K562 (cell line): Measurements from ENCODE around the gene TMEM176A. TPM values are rescaled to one million over a fixed set of nuclear protein-coding genes. Genes with fewer than 3 reads are reported as not detected.

Experiments
- ATAC-seq: fragments of 200-7000 bp; cut with Tn5 transposase; 3 replicates; pipeline ENCODE4 v1.9.1; 2020; ENCODE audit warnings: moderate library complexity
- BruUV-seq: library from RNA; stranded (reverse); fragments of 400-500 nt; replicated peaks from 2 replicates; lab custom pipeline; 2021; lab: Mats Ljungman, UMichigan
- CTCF ChIA-PET: fragments of 300-600 bp; formaldehyde crosslinking; extraction: SDS; loops from one replicate; lab custom pipeline; 2021; ENCODE audit warnings: low intra/inter-chr PET ratio; lab: Yijun Ruan, JAX
- POLR2A ChIA-PET: fragments of 300-600, 350-650 bp; sonication (Branson Sonifier 250); formaldehyde crosslinking; extraction: SDS; loops from one replicate; lab custom pipeline; 2021; ENCODE audit warnings: antibody characterized with exemption, inconsistent platforms; lab: Yijun Ruan, JAX
- DNase-seq, 4 experiments: peaks; one replicate each; pipeline versions ENCODE4 v3.0.0 to v3.0.0-alpha.2; 2011 to 2018; ENCODE audit warnings: low spot score in 3 of 4, mixed read lengths in 3 of 4; ENCODE audit errors: extremely low read depth in 1 of 4
- FAIRE-seq: peaks from 2 replicates; lab custom pipeline; 2011; peaks lifted over from hg19 to GRCh38; lab: Jason Lieb, UNC
- H2AFZ ChIP-seq: 2 replicates; pipeline ENCODE4 v1.6.0; 2011; ENCODE audit warnings: low read depth, low read length, control low read depth, inconsistent platforms
- H3K27ac ChIP-seq: fragments of 200-600 bp; 3 replicates; pipeline ENCODE4 v1.8.0; 2011; ENCODE audit warnings: low read depth, mild to moderate bottlenecking, control low read depth, inconsistent platforms, low read length, moderate library complexity, mixed read lengths; ENCODE audit errors: extremely low read depth
- H3K27me3 ChIP-seq, 2 experiments: fragments of 300-600 bp in 1 of 2; 2 replicates in 1 of 2; 3 replicates in 1 of 2; pipeline versions ENCODE4 v1.6.0 to v1.8.0; 2011; ENCODE audit warnings: inconsistent platforms in 2 of 2, low read length in 2 of 2, mild to moderate bottlenecking in 1 of 2, mixed read lengths in 1 of 2, moderate library complexity in 1 of 2; ENCODE audit not compliant: control insufficient read depth in 2 of 2, insufficient read depth in 2 of 2
- H3K36me3 ChIP-seq: fragments of 300-600 bp; 3 replicates; pipeline ENCODE4 v1.8.0; 2011; ENCODE audit warnings: mild to moderate bottlenecking, low read length, inconsistent platforms; ENCODE audit not compliant: control insufficient read depth, insufficient read depth
- H3K4me1 ChIP-seq, 2 experiments: fragments of 200-600 bp in 1 of 2; replicated peaks in 1 of 2; 2 replicates in 1 of 2; 3 replicates in 1 of 2; pipeline versions ENCODE4 v1.5.1 to v1.8.0; 2011; ENCODE audit warnings: inconsistent platforms in 2 of 2, low read length in 2 of 2, mild to moderate bottlenecking in 1 of 2, mixed read lengths in 1 of 2, moderate library complexity in 1 of 2; ENCODE audit not compliant: control insufficient read depth in 2 of 2, insufficient read depth in 2 of 2
- H3K4me2 ChIP-seq: 2 replicates; pipeline ENCODE4 v1.6.1; 2011; ENCODE audit warnings: low read length, control low read depth, inconsistent platforms, mixed read lengths; ENCODE audit not compliant: insufficient read depth
- H3K4me3 ChIP-seq: fragments of 200-600 bp; sonication (generic), shearing (Covaris generic); 2 replicates; pipeline ENCODE4 v1.5.1; 2016; ENCODE audit warnings: control low read depth, inconsistent platforms
- H3K79me2 ChIP-seq: fragments of 200-600 bp; 3 replicates; pipeline ENCODE4 v1.8.0; 2011; ENCODE audit warnings: low read length, inconsistent platforms; ENCODE audit not compliant: control insufficient read depth, insufficient read depth
- H3K9ac ChIP-seq, 2 experiments: 2 replicates each; pipeline versions ENCODE4 v1.6.0 to v1.6.1; 2011; ENCODE audit warnings: low read depth in 2 of 2, low read length in 2 of 2, control low read depth in 1 of 2, inconsistent platforms in 1 of 2, mild to moderate bottlenecking in 1 of 2, mixed read lengths in 1 of 2; ENCODE audit not compliant: insufficient read depth in 1 of 2
- H3K9me1 ChIP-seq: one replicate; pipeline ENCODE4 v1.6.0; 2011; ENCODE audit warnings: inconsistent platforms, mild to moderate bottlenecking, low read length, moderate library complexity; ENCODE audit not compliant: control insufficient read depth, insufficient read depth
- H3K9me3 ChIP-seq: replicated peaks from 2 replicates; pipeline ENCODE4 v1.5.1; 2011; ENCODE audit warnings: low read depth, low read length, inconsistent platforms; ENCODE audit not compliant: control insufficient read depth, insufficient read depth
- H4K20me1 ChIP-seq: replicated peaks from 2 replicates; pipeline ENCODE4 v1.6.1; 2011; ENCODE audit warnings: low read length, inconsistent platforms, mixed read lengths; ENCODE audit not compliant: control insufficient read depth, insufficient read depth
- BDP1 ChIP-seq: IDR thresholded peaks from 3 replicates; pipeline ENCODE4 v1.6.1; 2011; ENCODE audit not compliant: insufficient read length, insufficient read depth
- GTF2E2 ChIP-seq: fragments of 200-800 bp; sonication (Bioruptor generic); IDR thresholded peaks from 2 replicates; pipeline ENCODE4 v1.6.1; 2016; ENCODE audit warnings: missing genetic modification characterization, missing compliant biosample characterization
- L3MBTL2 ChIP-seq: fragments of 450-650 bp; IDR thresholded peaks from 2 replicates; pipeline ENCODE4 v1.6.1; 2016; ENCODE audit warnings: mild to moderate bottlenecking, moderate library complexity
- MCM3 ChIP-seq: fragments of 450-650 bp; IDR thresholded peaks from 2 replicates; pipeline ENCODE4 v1.6.1; 2016
- TEAD1 ChIP-seq, 2 experiments: fragments of 450-650 bp in 1 of 2; sonication (generic) in 1 of 2; formaldehyde crosslinking; IDR thresholded peaks; 2 replicates each; pipeline versions ENCODE4 v1.4.0 to v1.8.0; 2020 to 2022; ENCODE audit warnings: mild to moderate bottlenecking in 2 of 2, missing genetic modification reagents in 1 of 2
- ZNF184 ChIP-seq: sonication (generic); formaldehyde crosslinking; IDR thresholded peaks from 2 replicates; pipeline ENCODE4 v1.5.0; 2020; ENCODE audit warnings: missing genetic modification reagents
- ZNF780A ChIP-seq: fragments of 250-450 bp; sonication (Bioruptor Pico); IDR thresholded peaks from 2 replicates; pipeline ENCODE4 v1.5.0; 2021; ENCODE audit warnings: mild to moderate bottlenecking
- whole genome bisulfite sequencing: fragments of 100-300 bp; shearing (Covaris generic); methylation state at CpG from one replicate; pipeline ENCODE4 v1.1.6; 2016; ENCODE audit warnings: low coverage, mixed read lengths; ENCODE audit not compliant: insufficient coverage; ENCODE audit errors: missing lambda C conversion rate; 5-methylcytosine and 5-hydroxymethylcytosine counted together
- in situ Hi-C: fragments of 300-500 bp; cut with MboI; formaldehyde crosslinking; loops from 4 replicates; pipeline ENCODE4 v1.15.0; 2018; ENCODE audit warnings: inconsistent platforms, mixed read lengths
- intact Hi-C: fragments of 100-400 bp; cut with micrococcal nuclease; formaldehyde crosslinking; loops from 2 replicates; pipeline ENCODE4 v1.14.2; 2022
- polyA plus RNA-seq, 8 experiments: library from polyadenylated mRNA; depleted of rRNA in 4 of 8; stranded (reverse) in 5 of 8; unstranded in 3 of 8; fragments of >200 nt; fragmentation: Nextera tagmentation in 2 of 8; fragmentation: Illumina TruSeq in 1 of 8; extraction: Ambion mirVana in 2 of 8; extraction: Trizol in 1 of 8; gene quantifications; 2 replicates each; pipeline versions ENCODE4 v1.2.1 to v1.2.3, GENCODE V29; 2011 to 2014; ENCODE audit warnings: inconsistent platforms in 1 of 8, missing spikeins in 1 of 8
- total RNA-seq, 7 experiments: library from RNA; depleted of rRNA in 6 of 7; stranded (reverse); fragments of >200 nt in 6 of 7; fragmentation: Illumina TruSeq in 2 of 7; extraction: Trizol in 2 of 7; gene quantifications; 2 replicates each; pipeline versions ENCODE4 v1.2.1 to v1.2.3, GENCODE V29; 2011 to 2021; ENCODE audit warnings: low replicate concordance in 1 of 7
- TF ChIP-seq, protein P1 (sequence below): IDR thresholded peaks from 3 replicates; pipeline ENCODE4 v1.6.1; 2011; ENCODE audit warnings: borderline replicate concordance, mild to moderate bottlenecking; ENCODE audit not compliant: insufficient read length, insufficient read depth

TMEM176A gene
- total and polyA plus RNA-seq, 9 of the 15 experiments (the other 6 are each of a cell fraction or from before 2014, with no cell fraction given) = 0.31 TPM; not detected in 8

DNA sequence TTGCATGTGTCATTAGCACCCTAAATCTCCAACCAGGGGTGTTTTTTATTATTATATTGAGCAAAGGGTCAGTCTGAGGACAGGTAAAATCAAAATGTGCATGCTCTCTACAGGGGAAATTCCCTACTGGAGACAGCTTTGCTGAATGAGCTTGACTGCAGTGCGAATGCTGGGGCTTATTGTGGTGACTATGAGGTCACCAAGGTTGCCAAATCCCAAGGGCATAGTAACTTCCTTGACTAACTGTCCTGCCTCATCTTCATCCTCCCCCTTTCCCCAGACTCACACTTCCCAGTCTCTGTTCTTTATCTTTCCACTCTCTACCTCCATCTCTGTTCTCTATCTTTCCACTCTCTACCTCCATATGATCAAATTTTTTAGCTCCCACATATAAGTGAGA lies 28.9 kb downstream of the TMEM176A start (continued):
- TF ChIP-seq TEAD1 (CRISPR knock-in tag; IDR thresholded peaks at IDR 0.05) (no peak), ZNF184 (CRISPR knock-in tag) (no peak), GTF2E2 (tag) (no peak)
- TF ChIP-seq, protein P1, sequence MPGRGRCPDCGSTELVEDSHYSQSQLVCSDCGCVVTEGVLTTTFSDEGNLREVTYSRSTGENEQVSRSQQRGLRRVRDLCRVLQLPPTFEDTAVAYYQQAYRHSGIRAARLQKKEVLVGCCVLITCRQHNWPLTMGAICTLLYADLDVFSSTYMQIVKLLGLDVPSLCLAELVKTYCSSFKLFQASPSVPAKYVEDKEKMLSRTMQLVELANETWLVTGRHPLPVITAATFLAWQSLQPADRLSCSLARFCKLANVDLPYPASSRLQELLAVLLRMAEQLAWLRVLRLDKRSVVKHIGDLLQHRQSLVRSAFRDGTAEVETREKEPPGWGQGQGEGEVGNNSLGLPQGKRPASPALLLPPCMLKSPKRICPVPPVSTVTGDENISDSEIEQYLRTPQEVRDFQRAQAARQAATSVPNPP = no peak

DNA sequence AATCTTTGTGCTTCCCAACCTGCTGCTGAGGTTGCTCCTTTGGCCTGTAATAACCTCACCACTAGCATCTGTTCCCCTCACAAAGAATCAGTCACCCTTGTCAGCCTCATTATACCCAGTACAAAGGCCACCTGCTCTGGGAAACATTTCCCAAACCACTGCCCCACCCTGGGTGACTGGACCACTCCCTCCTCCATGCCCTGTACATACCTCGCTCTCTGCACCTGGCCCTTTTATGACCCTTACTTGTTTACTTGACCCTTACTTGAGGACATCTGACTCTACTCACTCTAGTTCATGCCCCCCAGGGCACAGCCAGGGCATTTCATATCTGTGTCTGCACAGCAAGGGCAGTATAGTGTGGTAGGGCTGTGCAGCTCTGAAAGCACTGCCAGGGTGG lies 30.4 kb downstream of the TMEM176A start:
- H3K9me1 ChIP-seq = no peaks in the 10 kb centered on the region
- no peaks in the 10 kb centered on the region for H3K36me3 ChIP-seq
- ChIA-PET CTCF (no interaction called here), POLR2A (no interaction called here)
- 0% methylated on average over 1 of the region's 1 CpG for WGBS
- no peak overlapping the region for H3K4me3 ChIP-seq
- H3K9me3 ChIP-seq = no peaks in the 10 kb centered on the region
- no TSS peak for BruUV-seq
- no peak for TF ChIP-seq ZNF780A (CRISPR knock-in tag)
- TF ChIP-seq L3MBTL2 = no peak
- TF ChIP-seq BDP1 = no peak
- TF ChIP-seq MCM3 = no peak
- no peak overlapping the region for H3K9ac ChIP-seq
- H4K20me1 ChIP-seq = no peaks in the 10 kb centered on the region
- H3K27ac ChIP-seq = no peak overlapping the region
- no peak for FAIRE-seq
- H3K27me3 ChIP-seq = peaks cover 3 to 20% of the 10 kb centered on the region in 2 experiments; a peak in 4 of 5 replicates
- H3K4me2 ChIP-seq = no peak overlapping the region
- no peaks in the 10 kb centered on the region for H3K4me1 ChIP-seq
- in situ Hi-C loops = no loop called here
- H2AFZ ChIP-seq = no peak overlapping the region
- DNase-seq = no peak
- intact Hi-C loops = no loop called here
- no peak for ATAC-seq
- H3K79me2 ChIP-seq = no peaks in the 10 kb centered on the region
